Measurements from ENCODE around the gene ZNF236.

- TF ChIP-seq, protein P1, sequence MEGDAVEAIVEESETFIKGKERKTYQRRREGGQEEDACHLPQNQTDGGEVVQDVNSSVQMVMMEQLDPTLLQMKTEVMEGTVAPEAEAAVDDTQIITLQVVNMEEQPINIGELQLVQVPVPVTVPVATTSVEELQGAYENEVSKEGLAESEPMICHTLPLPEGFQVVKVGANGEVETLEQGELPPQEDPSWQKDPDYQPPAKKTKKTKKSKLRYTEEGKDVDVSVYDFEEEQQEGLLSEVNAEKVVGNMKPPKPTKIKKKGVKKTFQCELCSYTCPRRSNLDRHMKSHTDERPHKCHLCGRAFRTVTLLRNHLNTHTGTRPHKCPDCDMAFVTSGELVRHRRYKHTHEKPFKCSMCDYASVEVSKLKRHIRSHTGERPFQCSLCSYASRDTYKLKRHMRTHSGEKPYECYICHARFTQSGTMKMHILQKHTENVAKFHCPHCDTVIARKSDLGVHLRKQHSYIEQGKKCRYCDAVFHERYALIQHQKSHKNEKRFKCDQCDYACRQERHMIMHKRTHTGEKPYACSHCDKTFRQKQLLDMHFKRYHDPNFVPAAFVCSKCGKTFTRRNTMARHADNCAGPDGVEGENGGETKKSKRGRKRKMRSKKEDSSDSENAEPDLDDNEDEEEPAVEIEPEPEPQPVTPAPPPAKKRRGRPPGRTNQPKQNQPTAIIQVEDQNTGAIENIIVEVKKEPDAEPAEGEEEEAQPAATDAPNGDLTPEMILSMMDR (IDR thresholded peaks at IDR 0.05), result no peak
- TF ChIP-seq POLR2A (IDR thresholded peaks at IDR 0.05), result no peak
Measured at GRCh38 chr18:77012806-77013541, 190.6 kb downstream of the ZNF236 start.
